Neural crest cell (in vitro differentiated cells): ENCODE results near the gene SEC24D. TPM values are rescaled to one million over a fixed set of nuclear protein-coding genes. Genes with fewer than 3 reads are reported as not detected.
"Not testable (repeated sequence)": the region's sequence is repeated elsewhere in the genome, so short reads cannot be mapped to it uniquely, and the experiment has no call there.

Experiments
- DNase-seq: peaks from one replicate; pipeline ENCODE4 v3.0.0; 2021; ENCODE audit warnings: low read depth, mixed read lengths, low spot score
- H3K27ac Mint-ChIP-seq: one replicate; pipeline ENCODE4 v1.8.0; 2021; ENCODE audit warnings: mild to moderate bottlenecking, mixed read lengths; ENCODE audit not compliant: unreplicated experiment
- H3K27me3 Mint-ChIP-seq: 2 replicates; pipeline ENCODE4 v1.8.0; 2021; ENCODE audit warnings: low read depth, mild to moderate bottlenecking, mixed read lengths
- H3K36me3 Mint-ChIP-seq: 2 replicates; pipeline ENCODE4 v1.8.0; 2021; ENCODE audit warnings: low read depth, mild to moderate bottlenecking, mixed read lengths
- H3K4me1 Mint-ChIP-seq: 2 replicates; pipeline ENCODE4 v1.8.0; 2021; ENCODE audit warnings: mixed read lengths
- H3K4me3 Mint-ChIP-seq: one replicate; pipeline ENCODE4 v1.8.0; 2021; ENCODE audit warnings: mild to moderate bottlenecking, mixed read lengths
- H3K9me3 Mint-ChIP-seq: 2 replicates; pipeline ENCODE4 v1.8.0; 2021; ENCODE audit warnings: mixed read lengths
- long read RNA-seq: library from polyadenylated mRNA; unstranded; transcript quantifications from one replicate; pipeline ENCODE4 v2.0.0, GENCODE V29; 2020
- total RNA-seq: library from RNA; stranded (reverse); gene quantifications from 2 replicates; pipeline ENCODE4 v1.2.1, GENCODE V29; 2021
- TF ChIP-seq, protein P1 (sequence below): fragments of 200-600 bp; sonication (generic); conservative IDR thresholded peaks from 2 replicates; pipeline ENCODE4 v1.5.0; 2021; ENCODE audit warnings: antibody characterized with exemption, mild to moderate bottlenecking

Gene SEC24D
- total RNA-seq: 21.2 and 22.9 TPM in 2 replicates
- long read RNA-seq, partial matches to known transcripts: 5 of 7 reads
- long read RNA-seq, other reads (novel, unspliced or antisense): 2 of 7 reads

DNA sequence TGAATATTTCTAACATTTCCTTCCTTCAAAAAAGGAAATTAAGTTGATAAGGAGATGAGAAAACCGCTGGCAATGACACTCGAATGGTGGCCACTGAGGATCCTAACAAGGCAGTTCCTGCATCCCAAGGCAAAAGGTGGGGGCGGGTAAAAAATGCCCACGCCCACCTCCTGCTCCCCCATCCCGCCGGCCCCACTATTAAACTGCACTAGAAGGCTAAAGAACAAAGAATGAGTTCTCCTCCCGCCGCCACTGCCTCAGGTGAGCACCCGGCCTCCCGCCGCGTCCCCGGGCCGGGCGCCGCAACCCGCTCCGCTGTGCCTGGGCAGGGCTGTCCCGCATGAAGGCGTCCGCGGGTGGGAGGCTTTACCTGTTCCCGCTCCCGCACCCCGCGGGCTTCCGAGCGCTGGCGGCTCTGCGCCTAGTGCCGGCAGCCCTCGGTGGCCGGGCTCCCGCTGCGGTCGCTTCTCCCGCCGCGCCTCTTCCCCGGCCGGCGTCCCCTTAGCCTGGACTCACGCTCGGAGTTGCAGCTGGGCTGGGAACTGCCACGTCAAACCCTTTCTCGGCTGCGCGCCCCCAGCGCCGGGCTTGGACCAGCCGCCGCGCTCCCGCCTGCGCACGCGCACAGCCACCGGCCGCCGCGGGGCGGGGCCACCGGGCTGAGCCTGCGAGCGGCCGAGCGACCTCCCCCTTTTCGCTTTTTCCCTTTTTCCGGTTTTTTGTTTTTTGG lies at the start of gene SEC24D:
Gene SEC24D (minus strand): TSS at position 556 of the 730 bp plus-strand sequence. CDS start 2,430 bp downstream, outside the sequence.
- H3K27ac Mint-ChIP-seq: peak within 1 kb of the TSS; percentile 98
- peaks cover 11% of the 10 kb centered on the region for H3K4me1 Mint-ChIP-seq
- peak within 1 kb of the TSS; percentile 97 for H3K4me3 Mint-ChIP-seq
- H3K27me3 Mint-ChIP-seq: no peaks in the 10 kb centered on the region
- TF ChIP-seq, protein P1, sequence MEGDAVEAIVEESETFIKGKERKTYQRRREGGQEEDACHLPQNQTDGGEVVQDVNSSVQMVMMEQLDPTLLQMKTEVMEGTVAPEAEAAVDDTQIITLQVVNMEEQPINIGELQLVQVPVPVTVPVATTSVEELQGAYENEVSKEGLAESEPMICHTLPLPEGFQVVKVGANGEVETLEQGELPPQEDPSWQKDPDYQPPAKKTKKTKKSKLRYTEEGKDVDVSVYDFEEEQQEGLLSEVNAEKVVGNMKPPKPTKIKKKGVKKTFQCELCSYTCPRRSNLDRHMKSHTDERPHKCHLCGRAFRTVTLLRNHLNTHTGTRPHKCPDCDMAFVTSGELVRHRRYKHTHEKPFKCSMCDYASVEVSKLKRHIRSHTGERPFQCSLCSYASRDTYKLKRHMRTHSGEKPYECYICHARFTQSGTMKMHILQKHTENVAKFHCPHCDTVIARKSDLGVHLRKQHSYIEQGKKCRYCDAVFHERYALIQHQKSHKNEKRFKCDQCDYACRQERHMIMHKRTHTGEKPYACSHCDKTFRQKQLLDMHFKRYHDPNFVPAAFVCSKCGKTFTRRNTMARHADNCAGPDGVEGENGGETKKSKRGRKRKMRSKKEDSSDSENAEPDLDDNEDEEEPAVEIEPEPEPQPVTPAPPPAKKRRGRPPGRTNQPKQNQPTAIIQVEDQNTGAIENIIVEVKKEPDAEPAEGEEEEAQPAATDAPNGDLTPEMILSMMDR: no peak
- peaks cover under 1% of the 10 kb centered on the region for H3K36me3 Mint-ChIP-seq
- no peaks in the 10 kb centered on the region for H3K9me3 Mint-ChIP-seq
- peak; percentile 83 for DNase-seq

- Mint-ChIP-seq H3K27me3 (peaks cover 24% of the 10 kb centered on the region), H3K4me3 (no peak overlapping the region), H3K9me3 (no peaks in the 10 kb centered on the region), H3K27ac (no peak overlapping the region), H3K36me3 (no peaks in the 10 kb centered on the region), H3K4me1 (peaks cover 15% of the 10 kb centered on the region)
- no peak for DNase-seq
- TF ChIP-seq, protein P1: no peak
These were observed 48.8 kb upstream of the SEC24D start for GRCh38 chr4:118884716-118885115.

DNA sequence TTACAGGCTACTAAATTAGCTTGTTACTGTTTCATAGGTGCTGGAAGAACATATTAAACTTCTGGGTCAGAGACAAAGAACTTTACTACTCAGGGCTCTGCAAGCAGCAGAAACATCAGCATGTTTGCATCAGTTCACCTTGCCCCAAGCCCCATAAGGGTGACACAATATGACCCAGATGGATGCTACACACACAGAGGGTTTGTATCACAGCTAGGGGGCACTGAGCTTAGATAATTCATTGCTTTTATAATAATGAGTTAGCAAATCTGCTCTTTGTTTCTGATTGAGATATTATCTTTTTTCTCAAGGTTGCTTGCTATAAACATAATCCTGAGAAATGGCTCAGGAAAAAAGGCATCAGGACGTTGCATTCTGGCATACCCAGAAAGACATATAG lies 47.9 kb upstream of the SEC24D start:
- no peak for DNase-seq
- H3K36me3 Mint-ChIP-seq: no peaks in the 10 kb centered on the region

GRCh38 chr4:118881512-118882146 lies 45.7 kb upstream of the SEC24D start:
- DNase-seq: no peak
- Mint-ChIP-seq H3K27ac (no peak overlapping the region), H3K4me3 (no peak overlapping the region), H3K27me3 (peaks cover 4% of the 10 kb centered on the region), H3K36me3 (no peaks in the 10 kb centered on the region), H3K9me3 (peaks cover 11% of the 10 kb centered on the region), H3K4me1 (no peaks in the 10 kb centered on the region)
- TF ChIP-seq, protein P1: no peak

More for the DNA sequence above, 47.9 kb upstream of the SEC24D start:
- Mint-ChIP-seq H3K4me1 (peaks cover 9% of the 10 kb centered on the region), H3K4me3 (no peak overlapping the region), H3K27ac (no peak overlapping the region), H3K27me3 (peaks cover 18% of the 10 kb centered on the region), H3K9me3 (peaks cover 3% of the 10 kb centered on the region)
- TF ChIP-seq, protein P1: no peak

- no peak for DNase-seq
- no peaks in the 10 kb centered on the region for H3K36me3 Mint-ChIP-seq
- no peak overlapping the region for H3K4me3 Mint-ChIP-seq
- H3K27ac Mint-ChIP-seq: peak overlapping the region; percentile 8
- no peaks in the 10 kb centered on the region for H3K4me1 Mint-ChIP-seq
- H3K27me3 Mint-ChIP-seq: no peaks in the 10 kb centered on the region
- TF ChIP-seq, protein P1: no peak
- peaks cover 11% of the 10 kb centered on the region for H3K9me3 Mint-ChIP-seq
These were observed 43.5 kb upstream of the SEC24D start for GRCh38 chr4:118879409-118879808.

DNA sequence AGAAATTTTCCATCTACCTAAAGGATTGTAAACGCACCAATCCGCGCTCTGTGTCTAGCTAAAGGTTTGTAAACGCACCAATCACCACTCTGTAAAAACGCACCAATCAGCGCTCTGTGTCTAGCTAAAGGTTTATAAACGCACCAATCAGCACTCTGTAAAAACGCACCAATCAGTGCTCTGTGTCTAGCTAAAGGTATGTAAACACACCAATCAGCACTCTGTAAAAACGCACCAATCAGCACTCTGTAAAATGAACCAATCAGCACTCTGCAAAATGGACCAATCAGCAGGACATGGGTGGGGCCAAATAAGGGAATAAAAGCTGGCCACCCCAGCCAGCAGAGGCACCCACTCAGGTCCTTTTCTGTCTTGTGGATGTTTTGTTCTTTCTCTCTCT lies 42.6 kb upstream of the SEC24D start:
- H3K27me3 Mint-ChIP-seq, DNase-seq, H3K36me3 Mint-ChIP-seq, H3K27ac Mint-ChIP-seq, H3K4me1 Mint-ChIP-seq, H3K4me3 Mint-ChIP-seq: not testable (repeated sequence)
- H3K9me3 Mint-ChIP-seq: peaks cover 11% of the 10 kb centered on the region
